Occipital lobe (tissue), 2 donors: ENCODE results near the gene DRC3. TPM values are rescaled to one million over a fixed set of nuclear protein-coding genes. Genes with fewer than 3 reads are reported as not detected.
"Not testable (repeated sequence)": the region's sequence is repeated elsewhere in the genome, so short reads cannot be mapped to it uniquely, and the experiment has no call there.

Experiments
- DNase-seq: peaks from one replicate; lab custom pipeline; 2025; lab: John Stamatoyannopoulos, UW
- total RNA-seq: library from RNA; depleted of rRNA; stranded (reverse); fragments of >200 nt; gene quantifications from one replicate; pipeline ENCODE4 v1.2.3, GENCODE V29; 2014

DRC3 gene, protein sequence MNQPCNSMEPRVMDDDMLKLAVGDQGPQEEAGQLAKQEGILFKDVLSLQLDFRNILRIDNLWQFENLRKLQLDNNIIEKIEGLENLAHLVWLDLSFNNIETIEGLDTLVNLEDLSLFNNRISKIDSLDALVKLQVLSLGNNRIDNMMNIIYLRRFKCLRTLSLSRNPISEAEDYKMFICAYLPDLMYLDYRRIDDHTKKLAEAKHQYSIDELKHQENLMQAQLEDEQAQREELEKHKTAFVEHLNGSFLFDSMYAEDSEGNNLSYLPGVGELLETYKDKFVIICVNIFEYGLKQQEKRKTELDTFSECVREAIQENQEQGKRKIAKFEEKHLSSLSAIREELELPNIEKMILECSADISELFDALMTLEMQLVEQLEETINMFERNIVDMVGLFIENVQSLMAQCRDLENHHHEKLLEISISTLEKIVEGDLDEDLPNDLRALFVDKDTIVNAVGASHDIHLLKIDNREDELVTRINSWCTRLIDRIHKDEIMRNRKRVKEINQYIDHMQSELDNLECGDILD
- 2.0 TPM for total RNA-seq

DNA sequence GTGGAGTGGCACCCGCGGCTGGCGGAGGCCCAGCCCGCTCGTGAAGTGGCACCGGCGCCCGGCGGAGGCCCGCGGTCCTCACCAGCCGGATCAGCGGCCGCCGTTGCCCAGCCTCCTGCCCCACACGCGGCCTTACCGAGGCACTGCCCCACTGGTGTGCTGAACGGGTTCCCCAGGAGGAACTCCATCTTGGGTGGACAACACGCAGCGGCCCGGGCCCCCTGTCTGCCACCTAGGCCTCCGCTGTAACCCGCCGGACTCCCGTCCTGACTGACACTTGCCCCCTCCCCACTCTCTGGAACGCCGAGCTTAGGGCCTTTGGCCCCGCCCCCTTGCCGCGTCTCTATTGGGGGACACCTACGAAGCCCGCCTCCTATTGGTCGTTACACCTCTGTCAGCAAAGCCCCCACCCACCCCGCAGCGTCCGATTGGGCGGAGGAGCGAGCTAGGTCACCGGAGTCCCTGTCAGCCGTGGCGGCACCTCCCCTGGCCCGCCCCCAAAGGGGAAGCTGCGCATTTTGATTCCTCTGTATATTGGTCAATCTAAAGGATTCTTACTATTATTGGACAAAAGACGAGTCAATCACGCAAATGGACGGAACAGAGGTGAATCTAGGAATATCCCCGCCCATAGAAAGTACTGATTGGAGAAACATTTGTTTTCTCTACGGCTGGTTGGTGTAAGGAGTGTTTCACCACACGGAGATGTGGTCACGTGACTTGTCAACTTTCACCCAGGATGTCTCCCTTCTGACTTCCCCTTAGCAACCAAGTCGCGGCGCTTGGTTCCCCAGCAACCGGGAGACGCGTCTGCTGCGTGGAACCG is at the start of gene DRC3, which contains the start of gene TOM1L2:
Gene DRC3, plus strand, starts transcription at position 737 of the 826 bp plus-strand sequence. CDS start 4,737 bp downstream, outside the sequence.
Gene TOM1L2, minus strand, starts transcription at position 275 of the 826 bp plus-strand sequence. Its CDS starts 87 bp downstream, at position 188.
- peak; percentile 100 for DNase-seq

DNA sequence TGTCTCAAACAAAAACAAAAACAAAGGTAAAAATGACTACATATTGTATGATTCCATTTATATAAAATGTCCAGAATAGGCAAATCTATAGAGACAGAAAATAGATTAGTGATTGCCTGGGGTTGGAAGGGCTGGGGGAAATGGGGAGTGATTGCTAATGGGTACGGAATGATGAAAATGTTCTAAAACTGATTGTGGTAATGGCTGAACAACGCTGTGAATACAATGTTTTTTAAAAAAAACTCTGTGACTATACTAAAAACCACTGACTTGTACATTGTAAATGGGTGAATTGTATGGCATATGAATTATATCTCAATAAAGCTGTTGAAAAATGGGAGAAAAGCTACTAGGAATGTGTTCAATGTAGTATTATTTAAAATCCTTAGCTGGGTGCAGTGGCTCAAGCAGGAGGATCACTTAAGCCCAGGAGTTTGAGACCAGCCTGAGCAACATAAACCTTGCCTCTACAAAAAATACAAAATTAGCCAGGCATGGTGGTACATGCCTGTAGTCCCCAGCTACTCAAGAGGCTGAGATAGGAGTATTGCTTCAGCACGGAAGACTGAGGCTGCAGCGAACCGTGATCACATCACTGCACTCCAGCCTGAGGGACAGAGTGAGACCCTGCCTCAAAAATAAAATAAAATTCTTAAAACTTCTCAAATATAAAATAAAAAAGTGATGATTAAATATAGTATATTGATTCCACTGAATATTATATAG is 48.4 kb upstream of the DRC3 start:
- DNase-seq = no peak

DNA sequence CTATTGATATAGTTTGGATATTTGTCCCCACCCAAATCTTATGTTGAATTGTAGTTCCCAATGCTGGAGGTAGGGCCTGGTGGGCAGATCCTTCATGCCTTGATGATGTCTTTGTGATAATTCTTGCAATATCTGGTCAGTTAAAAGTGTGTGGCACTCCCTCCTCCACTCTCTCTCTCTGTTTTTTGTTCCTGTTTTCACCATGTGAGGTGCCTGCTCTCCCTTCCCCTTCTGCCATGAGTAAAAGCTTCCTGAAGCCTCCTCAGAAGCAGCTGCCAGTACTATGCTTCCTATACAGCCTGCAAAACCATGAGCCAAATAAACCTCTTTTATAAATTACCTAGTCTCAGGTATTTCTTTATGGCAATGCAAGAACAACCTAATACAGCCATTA is 47.8 kb upstream of the DRC3 start:
- DNase-seq = no peak

DNA sequence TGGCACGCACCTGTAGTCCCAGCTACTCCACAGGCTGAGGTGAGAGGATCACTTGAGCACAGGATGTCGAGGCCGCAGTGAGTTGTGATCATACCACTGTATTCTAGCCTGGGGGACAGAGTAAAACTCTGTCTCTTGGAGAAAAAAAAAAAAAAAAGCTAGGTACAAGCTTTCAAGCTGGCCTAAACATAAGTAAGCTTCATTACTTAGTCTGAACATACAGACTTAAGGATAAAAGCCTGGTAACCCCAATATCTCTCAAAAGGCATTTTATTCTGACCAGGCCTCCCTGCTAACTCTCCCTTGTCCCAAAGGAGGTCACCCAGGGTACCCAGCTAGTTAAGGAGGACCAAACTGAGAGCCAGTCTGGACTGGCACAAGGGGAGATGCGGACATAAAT is 46.6 kb upstream of the DRC3 start:
- no peak for DNase-seq

DNA sequence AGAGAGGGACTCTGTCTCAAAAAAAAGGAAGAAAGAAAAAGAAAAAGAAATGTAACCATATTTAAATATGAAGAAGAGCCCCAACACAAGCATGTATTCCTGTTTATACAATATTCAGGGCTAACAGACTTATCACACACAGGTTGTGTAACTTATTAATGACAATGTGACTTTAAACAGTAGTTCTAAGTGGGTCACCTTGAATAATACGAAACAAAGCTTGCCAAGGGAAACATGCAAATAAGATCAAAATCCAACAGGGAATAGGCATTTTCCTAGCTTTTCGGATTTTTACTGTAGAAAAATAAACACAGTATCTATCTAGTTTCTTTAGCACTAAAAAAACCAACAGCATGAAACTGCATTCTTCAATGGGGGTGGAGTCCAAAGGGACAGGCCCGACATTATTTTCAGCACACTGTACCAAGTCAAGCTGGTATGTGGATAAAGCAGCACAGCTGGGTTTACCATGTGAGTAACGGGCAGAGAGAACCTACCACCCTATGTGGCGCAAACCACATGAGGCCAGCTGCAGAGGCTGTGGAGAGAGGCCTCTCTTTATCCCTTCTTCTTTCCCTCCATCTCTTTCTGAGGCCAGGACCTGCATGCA is 45.7 kb upstream of the DRC3 start:
- no peak for DNase-seq

DNA sequence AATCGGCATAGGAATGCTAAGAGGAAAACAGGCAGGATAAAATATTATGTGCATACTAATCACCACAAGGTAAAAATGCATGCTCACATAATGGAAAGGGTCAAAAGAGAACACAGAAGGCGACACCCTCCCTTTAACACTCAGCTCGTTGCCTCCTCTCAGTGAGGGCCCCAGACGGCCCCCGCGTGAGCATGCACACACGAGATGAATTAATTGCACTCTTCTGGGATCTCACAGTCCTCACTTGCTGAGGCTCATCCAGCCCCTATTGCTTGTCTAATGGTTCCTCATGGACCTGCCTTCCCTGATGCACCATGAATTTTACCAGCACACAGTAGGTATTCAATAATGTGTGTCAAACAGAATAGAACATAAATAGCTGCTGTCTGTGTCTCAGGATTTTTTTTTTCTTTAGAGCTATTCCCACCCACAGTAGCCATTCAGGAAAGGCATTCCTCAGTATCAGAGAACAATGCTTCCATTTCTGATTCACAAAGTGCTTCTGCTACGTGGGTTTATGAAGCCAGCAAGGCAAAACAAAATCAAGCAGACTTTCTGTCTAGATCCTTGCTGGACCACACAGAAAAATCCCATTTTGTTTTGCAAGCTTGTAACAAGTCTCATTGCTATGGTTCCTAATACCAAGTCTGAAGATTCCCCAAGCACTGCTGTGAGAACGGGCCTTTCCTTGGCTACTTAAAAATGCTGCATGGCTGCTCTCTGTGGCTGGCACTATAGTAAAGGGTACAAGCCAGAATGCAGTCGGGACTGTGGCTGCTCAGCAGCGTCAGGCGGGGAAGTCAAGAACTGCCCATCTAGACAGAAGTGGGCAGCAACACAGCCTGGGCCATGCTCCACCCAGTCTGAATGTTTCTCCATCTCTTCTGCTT is 44.0 kb upstream of the DRC3 start:
- no peak for DNase-seq

DNA sequence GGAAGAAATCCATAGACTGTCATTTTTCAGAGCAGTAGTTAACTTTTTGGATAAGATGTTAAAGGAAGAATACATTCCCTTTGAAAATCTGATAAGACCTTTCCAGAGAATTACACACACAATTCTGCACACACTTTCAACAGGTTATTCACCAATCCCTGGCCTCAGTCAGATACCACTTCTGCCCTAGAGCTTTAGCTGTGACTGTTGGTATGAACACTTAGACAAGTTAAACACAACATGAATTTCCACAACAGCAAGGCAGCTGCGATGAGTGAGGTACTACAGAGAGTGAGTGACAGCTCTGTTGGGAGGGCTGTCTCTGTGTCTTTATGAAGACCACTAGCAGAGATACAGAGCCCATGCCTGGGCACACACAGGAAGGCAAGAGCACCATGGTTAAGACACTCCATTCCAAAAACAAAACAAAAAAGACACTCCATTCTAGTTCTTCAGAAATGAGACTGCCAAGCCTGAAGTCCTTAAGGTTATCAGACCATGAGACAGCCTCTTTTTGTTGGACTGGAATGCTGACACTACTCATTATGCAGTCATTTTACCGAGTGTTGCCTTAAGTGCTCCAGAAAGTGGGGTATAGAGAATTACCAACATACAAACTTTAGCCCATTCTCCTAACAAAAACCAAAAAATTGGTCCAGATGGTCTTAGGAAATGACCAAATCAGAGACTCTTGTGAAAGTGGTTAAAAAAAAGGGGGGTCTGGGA is 42.8 kb upstream of the DRC3 start:
- DNase-seq = no peak

DNA sequence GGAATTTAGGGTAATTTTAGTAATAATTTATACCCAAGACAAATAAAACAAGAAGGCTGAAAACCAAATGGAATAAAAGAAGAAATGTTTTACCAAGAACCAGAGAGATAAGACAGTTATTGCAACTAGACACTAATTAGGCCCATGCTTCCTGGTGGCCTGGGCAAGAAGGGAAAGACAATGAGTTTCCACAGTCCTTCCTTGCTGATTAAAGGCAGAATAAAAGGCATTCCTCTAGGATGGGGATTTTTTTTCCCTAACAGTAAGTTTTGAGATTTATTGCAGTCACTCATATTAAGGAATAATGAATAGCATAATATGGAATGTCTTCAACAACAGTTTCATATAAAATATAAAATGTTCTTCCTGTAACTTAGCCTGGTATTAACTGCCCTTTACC is 42.0 kb upstream of the DRC3 start:
- no peak for DNase-seq

DNA sequence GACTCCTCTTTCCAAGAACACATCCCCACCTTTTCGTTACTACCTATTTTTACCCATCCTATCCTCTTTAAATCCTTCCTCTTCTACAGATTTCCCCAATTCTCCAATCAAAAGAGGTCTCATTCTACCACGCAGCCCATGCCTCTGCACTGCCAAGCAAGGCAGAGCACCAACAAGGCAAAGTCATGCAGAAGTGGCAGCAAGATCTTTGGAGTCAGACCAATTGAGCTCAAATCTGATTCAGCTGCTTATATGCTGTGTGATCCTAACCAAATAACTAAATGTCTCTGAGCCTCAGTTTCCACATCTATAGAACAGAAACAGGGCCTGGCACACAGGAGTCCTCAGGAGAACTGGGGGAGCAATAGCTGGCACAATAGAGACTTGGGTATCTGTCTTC is 41.5 kb upstream of the DRC3 start:
- DNase-seq = no peak

DNA sequence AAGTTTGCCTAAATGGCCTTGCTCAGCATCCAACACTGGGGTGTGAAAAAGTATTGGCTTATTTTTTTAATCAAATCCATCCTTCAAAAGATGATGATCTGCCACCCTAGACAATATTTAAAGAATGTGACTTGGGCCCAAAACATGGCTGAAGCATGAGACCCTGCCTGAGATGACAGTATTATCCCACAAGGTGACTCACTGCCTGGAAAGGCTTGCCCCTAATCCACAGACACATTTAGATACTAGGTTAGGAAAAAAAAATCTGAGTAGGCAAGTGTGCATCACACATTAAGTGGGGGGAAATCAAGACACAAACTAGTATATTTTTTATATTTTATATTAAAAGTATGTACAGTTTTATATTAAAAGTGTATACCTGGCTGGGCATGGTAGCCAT is 38.9 kb upstream of the DRC3 start:
- no peak for DNase-seq

DNA sequence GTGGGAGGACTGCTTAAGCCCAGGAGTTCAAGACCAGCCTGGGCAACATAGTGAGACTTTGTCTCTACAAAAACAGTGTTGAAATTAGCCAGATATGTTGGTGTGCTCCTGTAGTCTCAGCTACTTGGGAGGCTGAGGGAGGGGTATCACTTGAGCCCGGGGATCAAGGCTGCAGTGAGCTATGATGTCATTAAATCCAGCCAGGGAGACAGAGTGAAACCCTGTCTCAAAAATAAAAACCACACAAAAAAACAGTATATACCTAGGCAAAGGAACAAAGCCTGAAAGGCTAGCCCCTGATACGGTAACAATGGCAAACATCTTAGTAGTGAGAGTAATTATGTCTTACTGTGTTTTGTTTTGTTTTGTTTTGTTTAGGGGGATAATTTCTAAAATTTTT is 38.4 kb upstream of the DRC3 start:
- DNase-seq = no peak

DNA sequence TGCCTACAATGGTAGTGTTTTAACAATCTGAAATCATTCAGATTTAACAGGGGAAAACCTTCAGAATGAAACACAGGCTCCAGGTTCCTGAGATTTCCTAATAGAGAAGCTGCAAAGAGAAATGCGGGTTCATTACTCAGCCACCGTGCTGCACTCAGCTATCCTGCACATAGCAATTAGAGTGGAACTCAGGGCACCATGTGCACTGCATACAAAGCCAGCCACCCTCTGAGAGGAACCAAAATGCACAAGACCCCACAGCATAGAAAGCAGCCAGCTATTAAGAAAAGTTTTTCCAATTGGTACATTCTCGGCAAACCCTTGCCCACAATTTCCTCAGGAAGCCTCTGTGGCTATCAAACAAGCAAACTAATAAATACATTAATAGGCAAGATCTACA is 37.9 kb upstream of the DRC3 start:
- DNase-seq = no peak

DNA sequence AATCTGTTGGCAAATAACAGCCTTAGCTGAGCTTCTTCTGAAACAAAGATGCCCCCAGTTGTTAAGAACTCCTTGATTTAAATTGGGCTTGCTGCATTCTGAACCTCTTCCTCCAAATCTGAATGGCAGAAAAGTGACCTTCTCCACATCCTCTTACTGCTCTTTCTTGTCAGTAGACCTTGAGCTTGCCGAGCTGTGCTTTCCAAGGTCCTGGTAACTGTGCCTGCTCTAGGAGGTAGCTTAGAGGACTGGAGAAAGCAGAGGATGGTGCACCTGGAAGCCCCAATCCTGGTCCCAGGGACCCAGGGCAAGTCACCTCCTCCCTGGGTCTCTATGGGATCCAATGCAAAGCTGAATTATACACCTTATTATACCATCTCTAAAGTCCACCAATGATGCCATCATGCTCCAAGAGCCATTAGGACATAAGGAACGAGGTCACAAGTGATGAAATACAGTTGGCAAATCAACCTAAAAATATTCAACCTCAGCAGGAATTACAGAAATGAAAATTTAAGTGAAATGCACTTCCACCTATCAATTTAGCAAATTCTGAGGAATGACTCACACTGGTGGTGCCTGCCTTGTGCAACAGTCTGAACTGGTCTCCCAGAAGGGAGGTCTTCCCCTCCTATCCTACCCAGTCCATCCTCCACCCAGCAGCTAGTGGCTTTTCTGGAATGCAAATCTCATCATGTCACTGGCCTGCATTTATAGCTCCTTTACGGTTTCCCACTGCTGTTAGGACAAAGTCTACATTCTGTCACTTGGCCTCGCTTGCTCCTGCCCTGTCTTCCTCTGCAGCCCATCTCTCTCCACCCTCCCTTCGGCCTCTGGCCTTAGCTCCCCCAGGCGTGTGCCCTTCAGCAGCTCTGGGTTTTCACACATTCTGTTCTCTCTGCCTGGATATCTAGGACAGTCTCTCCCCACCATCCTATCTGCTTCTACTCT is 37.1 kb upstream of the DRC3 start:
- DNase-seq = no peak

DNA sequence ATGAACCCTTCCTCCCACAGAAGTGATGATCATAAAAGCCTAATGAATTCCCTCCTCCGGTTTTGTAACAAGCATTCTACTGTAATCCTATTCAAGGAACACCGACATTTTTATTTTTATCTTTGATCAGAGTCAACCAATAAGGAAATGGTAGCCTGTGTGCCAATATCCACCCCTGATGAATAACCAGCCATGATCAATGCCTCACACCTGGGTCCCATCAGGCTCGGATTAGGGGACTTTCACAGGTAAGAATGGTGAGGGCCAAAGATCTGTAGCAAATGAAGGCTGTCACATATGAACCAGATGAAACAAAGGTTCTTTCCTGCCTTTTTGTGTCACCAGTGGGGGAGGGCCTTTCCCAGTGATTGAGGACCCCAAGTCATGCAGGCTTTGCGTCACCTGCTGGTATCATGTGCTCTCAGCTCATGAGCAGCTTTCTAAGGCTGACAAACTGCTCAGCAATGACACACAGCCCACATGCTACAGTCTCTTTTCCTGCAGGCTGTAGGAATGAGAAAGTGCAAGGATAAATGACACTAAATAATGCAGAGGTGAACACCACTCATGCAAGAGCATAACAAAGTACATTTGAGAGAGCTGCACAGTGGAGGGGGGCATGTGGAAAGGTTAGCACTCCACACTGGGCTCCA is 35.3 kb upstream of the DRC3 start:
- DNase-seq = no peak

DNA sequence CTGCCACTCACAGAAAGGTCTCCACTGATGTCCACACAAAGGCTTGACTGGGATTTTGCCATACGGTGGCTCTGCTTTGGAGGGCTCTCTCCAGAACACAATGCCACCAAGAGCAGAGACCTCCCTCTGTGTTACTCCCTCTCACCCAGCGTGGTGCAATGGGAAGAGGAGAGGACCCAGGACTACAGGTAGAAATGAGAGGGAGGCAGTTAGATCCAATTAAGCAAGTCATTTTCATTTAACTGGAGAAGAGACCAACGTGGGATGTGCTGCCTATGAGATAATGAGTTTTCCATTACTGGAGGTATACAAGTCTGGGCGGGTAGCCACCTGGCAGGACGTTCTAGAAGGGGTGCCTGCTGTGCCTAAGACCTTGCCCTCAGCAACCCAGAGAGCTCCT is 34.7 kb upstream of the DRC3 start:
- no peak for DNase-seq

DNA sequence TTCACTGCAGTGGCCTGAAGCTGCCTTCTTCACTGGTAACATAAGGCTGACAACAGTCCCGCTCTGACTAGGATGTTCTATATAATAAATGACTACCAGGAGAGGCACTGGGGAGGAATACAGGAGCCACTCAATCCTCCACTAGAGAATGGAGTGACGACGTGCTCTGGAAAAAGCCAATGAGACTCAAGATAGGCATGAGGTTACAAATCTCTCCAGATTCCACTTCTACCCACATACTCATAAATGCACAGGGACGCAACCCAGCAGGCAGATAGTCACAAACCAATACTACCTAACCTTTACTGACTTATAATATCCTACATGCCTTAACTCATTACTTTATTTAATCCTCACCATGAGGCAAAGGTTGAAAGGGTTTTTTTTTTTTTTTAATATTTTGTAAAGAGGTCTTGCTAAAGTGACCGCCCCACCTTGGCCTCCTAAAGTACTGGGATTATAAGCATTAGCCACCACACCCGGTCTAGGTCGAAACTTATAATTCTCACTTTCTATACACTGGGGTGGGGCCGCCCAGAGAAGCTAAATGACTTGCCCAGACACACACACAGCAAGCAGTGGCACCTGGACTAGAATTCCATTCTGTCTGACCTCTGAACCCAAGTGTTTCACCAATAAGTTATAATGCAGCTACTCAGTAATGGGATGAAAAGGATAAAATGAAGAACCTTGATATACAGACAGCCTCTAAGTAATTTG is 34.1 kb upstream of the DRC3 start:
- DNase-seq = no peak

DNA sequence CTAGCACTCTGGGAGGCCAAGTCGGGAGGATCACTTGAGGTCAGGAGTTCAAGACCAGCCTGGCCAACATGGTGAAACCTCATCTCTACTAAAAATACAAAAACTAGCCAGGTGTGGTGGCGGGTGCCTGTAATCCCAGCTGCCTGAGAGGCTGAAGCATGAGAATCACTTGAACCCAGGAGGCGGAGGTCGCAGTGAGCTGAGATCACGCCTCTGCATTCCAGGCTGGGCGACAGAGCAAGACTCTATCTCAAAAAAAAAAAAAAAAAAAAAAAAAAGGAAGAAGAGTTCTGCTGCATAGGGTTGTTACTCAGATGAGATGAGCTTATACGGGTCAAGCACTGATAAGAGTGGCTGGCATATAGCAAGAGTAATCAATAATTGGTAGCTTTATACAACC is 32.7 kb upstream of the DRC3 start:
- not testable (repeated sequence) for DNase-seq
